HepG2 (cell line): ENCODE measurements around the gene AGPAT3. TPM values are rescaled to one million over a fixed set of nuclear protein-coding genes. Genes with fewer than 3 reads are reported as not detected.

ENCODE experiments used
- CHD2 ChIP-seq: IDR thresholded peaks from 2 replicates; pipeline ENCODE4 v1.6.1; 2011; ENCODE audit warnings: low read depth, low read length, improper control_type of control experiment
- CREB1 ChIP-seq, 2 experiments: fragments of 450-650 bp in 1 of 2; IDR thresholded peaks; 2 replicates each; pipeline ENCODE4 v1.6.1; 2016 to 2017; ENCODE audit warnings: control low read depth in 1 of 2, mild to moderate bottlenecking in 1 of 2, missing compliant biosample characterization in 1 of 2, missing genetic modification characterization in 1 of 2
- CSRNP1 ChIP-seq: sonication (generic); formaldehyde crosslinking; IDR thresholded peaks from 2 replicates; pipeline ENCODE4 v1.8.1; 2023; ENCODE audit warnings: mild to moderate bottlenecking, missing genetic modification reagents
- ELF3 ChIP-seq: IDR thresholded peaks from 2 replicates; pipeline ENCODE4 v1.6.1; 2016; ENCODE audit warnings: missing genetic modification reagents, missing compliant biosample characterization
- ESRRA ChIP-seq: sonication (generic); formaldehyde crosslinking; IDR thresholded peaks from 2 replicates; pipeline ENCODE4 v1.5.1; 2020; ENCODE audit warnings: mild to moderate bottlenecking, low read depth, missing genetic modification reagents
- GATA4 ChIP-seq: sonication (generic); IDR thresholded peaks from 2 replicates; pipeline ENCODE4 v1.6.1; 2016; ENCODE audit warnings: antibody characterized with exemption, low read depth, borderline replicate concordance
- GFI1 ChIP-seq: sonication (generic); formaldehyde crosslinking; IDR thresholded peaks from 2 replicates; pipeline ENCODE4 v1.5.0; 2020; ENCODE audit warnings: missing genetic modification reagents, mild to moderate bottlenecking, borderline replicate concordance
- HMG20B ChIP-seq: conservative IDR thresholded peaks from 2 replicates; pipeline ENCODE4 v1.6.1; 2016; ENCODE audit warnings: missing genetic modification reagents, missing compliant biosample characterization
- IKZF4 ChIP-seq: sonication (generic); formaldehyde crosslinking; IDR thresholded peaks from 2 replicates; pipeline ENCODE4 v1.5.1; 2020; ENCODE audit warnings: borderline replicate concordance, mild to moderate bottlenecking, low read depth, missing genetic modification reagents; ENCODE audit errors: not compliant biosample characterization
- MXD4 ChIP-seq: IDR thresholded peaks from 2 replicates; pipeline ENCODE4 v1.6.1; 2016; ENCODE audit warnings: mild to moderate bottlenecking, missing biosample characterization, missing genetic modification reagents
- MYC ChIP-seq: sonication (generic); formaldehyde crosslinking; IDR thresholded peaks from 2 replicates; pipeline ENCODE4 v1.9.0; 2021; ENCODE audit warnings: missing genetic modification reagents, borderline replicate concordance
- NCOA2 ChIP-seq: sonication (generic); formaldehyde crosslinking; IDR thresholded peaks from 2 replicates; pipeline ENCODE4 v1.8.0; 2022; ENCODE audit warnings: inconsistent platforms
- NFKBIZ ChIP-seq: IDR thresholded peaks from 2 replicates; pipeline ENCODE4 v1.6.1; 2018; ENCODE audit warnings: missing genetic modification reagents, missing compliant biosample characterization
- RELA ChIP-seq: sonication (generic); formaldehyde crosslinking; IDR thresholded peaks from 2 replicates; pipeline ENCODE4 v1.4.0; 2020; ENCODE audit warnings: missing genetic modification reagents
- SP2 ChIP-seq: sonication (generic); formaldehyde crosslinking; IDR thresholded peaks from 2 replicates; pipeline ENCODE4 v1.5.1; 2020; ENCODE audit warnings: mild to moderate bottlenecking, missing genetic modification reagents
- SRY ChIP-seq: sonication (generic); formaldehyde crosslinking; IDR thresholded peaks from 2 replicates; pipeline ENCODE4 v1.8.0; 2022; ENCODE audit warnings: mild to moderate bottlenecking, missing genetic modification reagents
- TBP ChIP-seq: sonication (generic); formaldehyde crosslinking; IDR thresholded peaks from 2 replicates; pipeline ENCODE4 v1.5.0; 2020; ENCODE audit warnings: missing genetic modification reagents
- ZNF333 ChIP-seq: sonication (generic); formaldehyde crosslinking; IDR thresholded peaks from 2 replicates; pipeline ENCODE4 v1.4.0; 2020; ENCODE audit warnings: mild to moderate bottlenecking, missing genetic modification reagents, borderline replicate concordance
- ZNF570 ChIP-seq: sonication (generic); formaldehyde crosslinking; IDR thresholded peaks from 2 replicates; pipeline ENCODE4 v1.4.0; 2020; ENCODE audit warnings: mild to moderate bottlenecking, missing genetic modification reagents, borderline replicate concordance
- ZNF644 ChIP-seq: IDR thresholded peaks from 2 replicates; pipeline ENCODE4 v1.6.1; 2016; ENCODE audit warnings: low read depth
- ZNF761 ChIP-seq: sonication (generic); formaldehyde crosslinking; conservative IDR thresholded peaks from 2 replicates; pipeline ENCODE4 v1.4.0; 2020; ENCODE audit warnings: mild to moderate bottlenecking, missing genetic modification reagents
- ZNF766 ChIP-seq: sonication (generic); formaldehyde crosslinking; IDR thresholded peaks from 2 replicates; pipeline ENCODE4 v1.5.0; 2020; ENCODE audit warnings: missing genetic modification reagents, borderline replicate concordance
- polyA plus RNA-seq, 8 experiments: library from polyadenylated mRNA; depleted of rRNA in 3 of 8; stranded (reverse) in 7 of 8; unstranded in 1 of 8; fragments of >200 nt; fragmentation: Illumina TruSeq in 4 of 8; extraction: Trizol in 4 of 8; gene quantifications; 2 replicates each; pipeline versions ENCODE4 v1.2.1 to v1.2.3, GENCODE V29; 2011 to 2016; ENCODE audit warnings: low read depth in 4 of 8, missing spikeins in 1 of 8, mixed read lengths in 1 of 8; ENCODE audit not compliant: insufficient read depth in 1 of 8
- total RNA-seq, 5 experiments: library from RNA; depleted of rRNA; stranded (reverse); fragments of >200 nt; fragmentation: Illumina TruSeq; extraction: Trizol; gene quantifications; 2 replicates each; pipeline ENCODE4 v1.2.3, GENCODE V29; 2016; ENCODE audit warnings: low read depth in 1 of 5
- TF ChIP-seq, protein P1 (sequence below): sonication (generic); formaldehyde crosslinking; IDR thresholded peaks from 2 replicates; pipeline ENCODE4 v1.4.0; 2020; ENCODE audit warnings: missing genetic modification reagents
- TF ChIP-seq, protein P2 (sequence below): sonication (generic); formaldehyde crosslinking; IDR thresholded peaks from 2 replicates; pipeline ENCODE4 v1.5.1; 2020; ENCODE audit warnings: mild to moderate bottlenecking, missing genetic modification reagents, moderate library complexity
- TF ChIP-seq, protein P3 (sequence below): IDR thresholded peaks from 2 replicates; pipeline ENCODE4 v1.6.1; 2012; ENCODE audit warnings: inconsistent platforms

The AGPAT3 gene
- total and polyA plus RNA-seq, 2 of the 13 experiments (the other 11 are each of a cell fraction or from before 2014, with no cell fraction given), result 32.2 to 54.4 TPM

DNA sequence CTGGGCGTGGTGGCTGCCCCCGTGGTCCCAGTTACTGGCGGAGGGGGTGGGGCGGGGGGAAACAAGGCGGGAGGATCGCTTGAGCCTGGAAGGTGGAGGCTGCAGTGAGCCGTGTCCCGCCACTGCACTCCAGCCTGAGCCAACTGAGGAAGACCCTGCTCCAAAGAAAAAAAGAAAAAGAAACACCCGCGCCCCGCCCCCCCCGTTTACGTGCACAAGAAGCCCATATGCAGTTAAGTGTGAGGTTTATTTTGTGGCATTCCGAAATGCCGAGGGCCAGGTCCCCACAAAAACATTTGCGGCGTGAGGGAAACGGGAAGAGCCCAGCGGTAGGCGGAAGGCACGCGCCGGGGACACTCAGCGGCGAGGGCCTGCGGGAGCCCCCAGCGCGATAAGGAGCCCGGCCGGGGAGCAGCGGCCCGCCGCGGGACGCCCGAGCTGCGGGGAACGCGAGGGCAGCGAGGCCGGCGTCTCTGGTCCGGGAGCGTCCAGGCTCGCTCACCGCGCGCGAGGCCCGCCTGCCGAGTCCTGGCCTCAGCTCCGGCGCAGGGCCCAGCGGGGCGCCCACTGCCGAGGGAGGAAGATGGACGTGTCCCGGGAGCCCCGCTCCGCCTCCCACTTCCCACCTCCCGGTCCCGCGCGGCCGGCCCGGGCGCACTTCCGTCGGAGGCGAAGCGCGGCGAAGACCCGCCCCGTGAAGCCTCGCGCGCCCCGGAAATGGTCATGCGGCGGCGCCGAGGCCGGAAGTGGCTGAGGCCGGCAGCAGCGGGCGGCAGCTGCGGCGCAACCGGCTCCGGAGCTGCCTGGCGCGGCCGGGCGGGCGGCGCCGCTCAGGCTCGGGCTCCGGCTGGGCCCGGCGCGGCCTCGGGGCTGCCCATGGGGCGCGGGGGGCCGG lies 146.8 kb downstream of the AGPAT3 start, which contains the start of gene TRAPPC10 (continued):
- TF ChIP-seq RELA (CRISPR knock-in tag) (peak; percentile 35; the same call in 1 of the 2 replicates), ZNF761 (no peak), NFKBIZ (peak; percentile 67; the same call in 1 of the 2 replicates), MXD4 (CRISPR knock-in tag) (no peak), GATA4 (no peak), TBP (no peak), CREB1 (IDR thresholded peaks at IDR 0.05) (peak; percentile 61; the same call in 1 of the 2 replicates), CREB1 (CRISPR knock-in tag; IDR thresholded peaks at IDR 0.05) (no peak), MYC (peak; percentile 51; the same call in 1 of the 2 replicates), ZNF644 (CRISPR knock-in tag) (no peak), ZNF570 (CRISPR knock-in tag) (no peak), ZNF766 (CRISPR knock-in tag) (0 out of 2 replicates have a peak, but pooled peaks have one; percentile 28), IKZF4 (CRISPR knock-in tag) (peak; percentile 33), GFI1 (peak; percentile 46; the same call in 1 of the 2 replicates), CSRNP1 (CRISPR knock-in tag) (no peak), ESRRA (CRISPR knock-in tag) (no peak), NCOA2 (CRISPR knock-in tag) (peak; percentile 32; the same call in 1 of the 2 replicates), HMG20B (CRISPR knock-in tag) (no peak), ZNF333 (CRISPR knock-in tag) (no peak), CHD2 (peak; percentile 41; the same call in 1 of the 2 replicates), ELF3 (CRISPR knock-in tag) (peak; percentile 39; the same call in 1 of the 2 replicates), SP2 (CRISPR knock-in tag) (peak; percentile 69), SRY (CRISPR knock-in tag) (peak; percentile 60; the same call in 1 of the 2 replicates)
- TF ChIP-seq, protein P1, sequence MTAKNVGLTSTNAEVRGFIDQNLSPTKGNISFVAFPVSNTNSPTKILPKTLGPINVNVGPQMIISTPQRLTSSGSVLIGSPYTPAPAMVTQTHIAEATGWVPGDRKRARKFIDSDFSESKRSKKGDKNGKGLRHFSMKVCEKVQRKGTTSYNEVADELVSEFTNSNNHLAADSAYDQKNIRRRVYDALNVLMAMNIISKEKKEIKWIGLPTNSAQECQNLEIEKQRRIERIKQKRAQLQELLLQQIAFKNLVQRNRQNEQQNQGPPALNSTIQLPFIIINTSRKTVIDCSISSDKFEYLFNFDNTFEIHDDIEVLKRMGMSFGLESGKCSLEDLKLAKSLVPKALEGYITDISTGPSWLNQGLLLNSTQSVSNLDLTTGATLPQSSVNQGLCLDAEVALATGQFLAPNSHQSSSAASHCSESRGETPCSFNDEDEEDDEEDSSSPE (CRISPR knock-in tag), result peak; percentile 85
- TF ChIP-seq, protein P2, sequence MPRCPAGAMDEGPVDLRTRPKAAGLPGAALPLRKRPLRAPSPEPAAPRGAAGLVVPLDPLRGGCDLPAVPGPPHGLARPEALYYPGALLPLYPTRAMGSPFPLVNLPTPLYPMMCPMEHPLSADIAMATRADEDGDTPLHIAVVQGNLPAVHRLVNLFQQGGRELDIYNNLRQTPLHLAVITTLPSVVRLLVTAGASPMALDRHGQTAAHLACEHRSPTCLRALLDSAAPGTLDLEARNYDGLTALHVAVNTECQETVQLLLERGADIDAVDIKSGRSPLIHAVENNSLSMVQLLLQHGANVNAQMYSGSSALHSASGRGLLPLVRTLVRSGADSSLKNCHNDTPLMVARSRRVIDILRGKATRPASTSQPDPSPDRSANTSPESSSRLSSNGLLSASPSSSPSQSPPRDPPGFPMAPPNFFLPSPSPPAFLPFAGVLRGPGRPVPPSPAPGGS, result 0 out of 2 replicates have a peak, but pooled peaks have one; percentile 27
- TF ChIP-seq, protein P3, sequence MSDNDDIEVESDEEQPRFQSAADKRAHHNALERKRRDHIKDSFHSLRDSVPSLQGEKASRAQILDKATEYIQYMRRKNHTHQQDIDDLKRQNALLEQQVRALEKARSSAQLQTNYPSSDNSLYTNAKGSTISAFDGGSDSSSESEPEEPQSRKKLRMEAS, result peak; percentile 87
